Measurements from ENCODE around the gene PTPN18.

GRCh38 chr2:130389358-130389757 is 33.5 kb downstream of the PTPN18 start:
- TF ChIP-seq CTCF (IDR thresholded peaks at IDR 0.05; ENCODE audit: borderline replicate concordance, extremely low read depth, low read length, poor library complexity, severe bottlenecking) (no peak), EZH2 (IDR thresholded peaks at IDR 0.05; ENCODE audit: borderline replicate concordance, low read depth, low read length, severe bottlenecking) (no peak)

All from DND-41 (cell line).